Activated CD4-positive, alpha-beta memory T cell treated with anti-CD3 and anti-CD28 coated beads, Interleukin-2, amount 10 ng/mL, durations not matched to agents 7 days and 5 days (primary cell): ENCODE measurements around the gene MTARC1. TPM values are rescaled to one million over a fixed set of nuclear protein-coding genes. Genes with fewer than 3 reads are reported as not detected.

Experiments
- CTCF ChIA-PET: fragments of 350-600 bp; sonication (Branson Sonifier 250); formaldehyde crosslinking; loops from one replicate; lab custom pipeline; 2021; ENCODE audit warnings: antibody characterized with exemption, inconsistent platforms; lab: Charles Lee
- POLR2A ChIA-PET: fragments of 350-600 bp; sonication (Branson Sonifier 250); formaldehyde crosslinking; loops from one replicate; lab custom pipeline; 2021; ENCODE audit warnings: antibody characterized with exemption; lab: Charles Lee
- DNase-seq: peaks from one replicate; pipeline ENCODE4 v3.0.0-alpha.2; 2020
- H3K27ac Mint-ChIP-seq: one replicate; pipeline ENCODE4 v1.8.0; 2021; ENCODE audit warnings: mild to moderate bottlenecking, mixed read lengths
- H3K27me3 Mint-ChIP-seq: one replicate; pipeline ENCODE4 v1.8.0; 2021; ENCODE audit warnings: mixed read lengths
- H3K36me3 Mint-ChIP-seq: one replicate; pipeline ENCODE4 v1.8.0; 2021; ENCODE audit warnings: low read depth, mixed read lengths
- H3K4me1 Mint-ChIP-seq: one replicate; pipeline ENCODE4 v1.8.0; 2021; ENCODE audit warnings: mixed read lengths
- H3K4me3 Mint-ChIP-seq: one replicate; pipeline ENCODE4 v1.8.0; 2021; ENCODE audit warnings: mild to moderate bottlenecking, mixed read lengths
- H3K9me3 Mint-ChIP-seq: one replicate; pipeline ENCODE4 v1.8.0; 2021; ENCODE audit warnings: mixed read lengths
- total RNA-seq, 2 experiments: library from RNA; stranded (reverse); gene quantifications; one replicate each; pipeline ENCODE4 v1.2.3, GENCODE V29; 2021

MTARC1 gene
- total RNA-seq, 2 experiments from 2014 or later = not detected

- H3K4me3 Mint-ChIP-seq = no peak overlapping the region
- H3K27me3 Mint-ChIP-seq = peaks cover 2% of the 10 kb centered on the region
- ChIA-PET CTCF (no interaction called here), POLR2A (no interaction called here)
- H3K27ac Mint-ChIP-seq = no peak overlapping the region
- no peak for DNase-seq
- H3K36me3 Mint-ChIP-seq = no peaks in the 10 kb centered on the region
- no peaks in the 10 kb centered on the region for H3K4me1 Mint-ChIP-seq
- no peaks in the 10 kb centered on the region for H3K9me3 Mint-ChIP-seq
Measured at GRCh38 chr1:220834155-220834870, 47.6 kb downstream of the MTARC1 start.

Other genes with a start within 250 kb of the MTARC1 start
- 1 to 10 TPM; 1.2 to 1.5 TPM for gene C1orf115, start 96.5 kb upstream of the MTARC1 start, total RNA-seq
- gene MTARC2, start 38.6 kb upstream of the MTARC1 start, total RNA-seq = not detected
- under 1 TPM; 0.20 to 0.33 TPM for gene HLX, start 92.5 kb downstream of the MTARC1 start, total RNA-seq